Astrocyte of the hippocampus (primary cell): ENCODE results near the gene SMU1.
"Not testable (repeated sequence)": the region's sequence is repeated elsewhere in the genome, so short reads cannot be mapped to it uniquely, and the experiment has no call there.

Source experiments
- DNase-seq: peaks from one replicate; pipeline ENCODE4 v3.0.0; 2011; ENCODE audit warnings: low read depth, low spot score

Gene SMU1

DNA sequence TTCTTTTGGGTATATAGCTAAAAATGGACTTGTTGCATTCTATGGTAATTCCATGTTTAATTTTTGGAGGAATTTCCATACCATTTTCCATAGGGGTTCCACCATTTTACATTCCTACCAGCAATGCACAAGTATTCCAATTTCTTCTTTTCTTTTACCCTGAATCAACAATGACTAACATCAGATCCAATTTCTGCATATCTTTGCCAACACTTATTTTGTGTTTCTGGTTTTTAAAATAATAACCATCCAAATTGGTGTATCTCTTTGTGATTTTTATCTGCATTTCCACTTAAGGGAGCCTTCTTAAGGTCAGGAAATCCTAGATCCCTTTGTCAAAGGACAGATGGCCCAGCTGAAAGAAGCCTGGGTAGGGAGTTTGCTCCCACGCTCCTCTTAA lies 29.5 kb upstream of the SMU1 start:
- DNase-seq: no peak

DNA sequence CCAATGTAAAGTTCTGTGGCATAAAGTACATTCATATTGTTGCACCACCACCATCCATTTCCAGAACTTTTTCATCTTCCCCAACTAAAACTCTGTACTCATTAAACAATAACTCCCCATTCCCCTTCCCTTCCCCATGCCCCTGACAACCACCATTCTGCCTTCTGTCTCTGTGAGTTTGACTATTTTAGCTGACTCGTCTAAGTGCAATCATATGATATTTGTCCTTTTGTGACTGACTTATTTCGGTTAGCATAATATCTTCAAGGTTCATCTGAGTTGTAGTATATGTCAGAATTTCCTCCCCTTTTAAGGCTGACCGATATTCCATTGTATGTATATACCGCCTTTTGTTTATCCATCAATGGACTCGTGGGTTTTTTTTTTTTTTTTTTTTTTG lies 29.0 kb upstream of the SMU1 start:
- DNase-seq: no peak

DNA sequence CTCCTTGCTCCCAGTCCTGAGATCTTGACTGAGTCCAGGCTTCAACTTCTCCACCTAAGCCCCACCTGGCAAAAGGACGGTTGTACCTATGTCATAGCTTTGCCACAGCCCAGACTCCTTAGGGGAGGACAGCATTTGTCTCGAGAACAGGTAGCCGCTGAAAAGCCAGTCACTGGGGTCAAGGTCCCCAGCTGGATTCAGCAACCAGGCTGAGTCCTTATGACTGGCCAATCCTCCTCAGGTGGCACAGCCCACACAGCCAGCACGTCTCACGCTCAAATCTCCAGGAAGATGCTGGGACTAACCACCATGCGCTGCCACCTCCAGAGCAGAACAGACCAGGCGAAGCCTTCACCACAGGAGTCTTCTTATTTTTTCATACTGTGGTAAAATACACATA lies 27.9 kb upstream of the SMU1 start:
- no peak for DNase-seq

DNA sequence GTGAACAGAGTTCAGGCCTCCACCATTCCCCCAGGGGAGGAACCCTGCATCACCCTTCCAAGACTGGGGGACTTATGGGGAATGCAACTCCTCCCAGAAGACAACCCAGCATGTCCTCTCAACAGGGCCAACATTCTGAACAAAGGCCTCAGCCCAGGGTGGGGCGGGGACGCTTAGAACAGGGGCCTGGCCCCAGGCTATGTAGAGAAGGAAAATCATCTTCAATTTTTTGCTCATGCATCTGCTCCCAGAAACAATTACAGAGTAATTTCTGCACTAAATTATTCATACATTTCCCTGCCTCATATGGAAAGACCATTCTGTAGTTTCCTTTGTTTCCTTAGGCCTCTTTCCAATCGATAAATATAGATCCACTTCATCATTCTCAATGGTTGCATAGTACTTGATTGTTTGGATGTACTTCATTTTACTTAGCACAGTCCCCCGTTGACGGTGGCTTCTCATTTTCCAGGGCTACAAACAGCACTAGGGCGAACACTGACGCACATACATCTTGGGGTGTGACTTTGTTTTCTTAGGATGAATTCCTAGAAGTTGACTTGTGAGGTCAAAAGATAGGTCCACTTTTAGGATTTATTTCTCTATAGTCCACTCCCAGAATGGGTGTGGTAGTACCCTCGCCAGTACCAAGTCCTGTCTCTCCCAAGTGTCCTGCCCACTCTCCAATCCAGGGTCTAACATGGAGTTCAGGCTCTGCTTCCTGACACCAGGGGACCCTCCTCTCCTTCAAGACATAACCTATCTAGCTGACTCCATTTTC lies 27.2 kb upstream of the SMU1 start:
- no peak for DNase-seq

DNA sequence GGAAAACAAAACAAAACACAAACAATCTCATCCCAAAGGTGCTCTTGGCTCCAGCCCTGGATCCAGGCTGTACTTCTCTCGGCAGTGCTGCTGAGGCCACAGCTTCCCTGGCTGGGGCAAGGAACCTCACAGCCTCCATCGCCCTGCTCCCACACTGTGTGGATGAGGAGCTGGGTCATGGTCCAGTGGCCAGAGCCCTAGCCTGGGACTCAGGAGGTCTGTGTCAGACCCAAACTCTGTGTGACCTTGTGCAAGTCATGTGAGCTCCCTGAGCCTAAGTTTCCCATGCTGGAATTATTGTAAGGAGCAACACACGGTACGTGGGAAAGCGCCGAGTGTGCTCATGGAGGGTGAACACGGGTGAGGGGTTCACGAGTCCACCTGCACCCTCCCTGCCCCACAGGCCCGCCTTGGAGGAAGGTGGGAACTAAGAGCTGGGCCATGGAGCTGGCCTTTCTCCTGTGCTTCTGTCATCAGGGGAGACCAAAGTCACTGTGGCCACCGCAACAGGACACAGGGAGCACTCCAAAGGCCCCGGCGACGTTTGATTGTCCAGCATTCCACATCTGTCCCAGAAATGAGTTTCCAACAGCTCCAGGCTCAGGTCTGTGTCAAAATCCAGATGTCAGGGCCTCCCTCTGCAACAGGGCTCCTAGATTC lies 26.2 kb upstream of the SMU1 start:
- DNase-seq: no peak

DNA sequence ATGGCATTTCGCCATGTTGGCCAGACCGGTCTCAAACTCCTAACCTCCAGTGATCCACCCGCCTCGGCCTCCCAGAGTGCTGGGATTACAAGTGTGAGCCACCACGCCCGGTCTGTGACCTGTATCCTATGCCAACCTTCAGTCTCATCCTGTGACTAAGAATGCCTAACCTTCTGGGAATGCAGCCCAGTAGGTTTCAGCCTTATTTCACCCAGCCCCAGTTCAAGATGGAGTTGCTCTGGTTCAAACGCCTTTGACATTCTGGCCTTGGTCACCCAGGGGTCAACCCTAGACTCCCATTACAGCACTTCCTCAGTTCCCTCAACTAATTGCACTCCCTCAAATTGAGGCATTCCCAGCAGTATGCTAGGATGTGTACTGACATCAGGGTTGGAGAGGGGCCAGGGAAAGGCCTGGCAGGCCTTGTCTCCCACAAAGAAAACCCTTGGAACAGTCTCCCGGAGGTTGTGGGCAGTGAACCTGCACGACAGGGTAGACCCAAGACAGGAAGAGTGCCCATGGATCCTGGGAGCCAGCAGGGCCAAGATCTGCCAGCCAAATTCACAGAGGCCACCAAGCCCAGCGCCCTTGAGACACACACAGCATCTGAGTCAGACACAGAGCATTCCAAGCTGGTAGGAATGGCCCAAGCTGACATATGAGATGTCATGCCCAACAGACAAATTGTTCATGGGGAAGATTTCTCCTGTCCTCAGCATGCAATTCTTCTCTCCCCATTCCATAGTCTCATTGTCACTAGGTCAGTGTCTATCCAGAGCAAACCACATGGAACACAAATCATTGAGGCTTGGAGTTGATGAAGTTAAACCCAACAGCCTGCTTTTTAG lies 24.9 kb upstream of the SMU1 start:
- peak; percentile 89 for DNase-seq

DNA sequence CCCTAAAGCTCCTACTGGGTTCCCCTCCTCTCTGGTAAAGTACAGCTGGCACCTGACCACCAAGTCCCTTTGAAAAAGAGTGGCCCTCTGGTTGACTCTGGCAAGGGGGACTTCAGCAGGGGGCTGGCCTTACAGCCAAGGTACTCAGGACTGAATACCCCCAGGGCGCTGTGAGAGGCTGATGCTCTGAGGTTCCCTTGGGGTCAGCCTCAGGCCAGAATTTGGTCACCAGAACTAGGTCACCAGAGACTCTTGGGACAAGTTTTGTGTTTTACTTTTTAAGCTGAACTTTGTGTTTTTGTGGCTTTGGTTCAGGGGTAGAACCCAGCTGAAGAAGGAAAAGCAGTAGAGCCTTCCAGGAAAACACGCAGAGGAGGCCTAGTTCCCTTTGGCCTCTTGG lies 23.3 kb upstream of the SMU1 start:
- no peak for DNase-seq

DNA sequence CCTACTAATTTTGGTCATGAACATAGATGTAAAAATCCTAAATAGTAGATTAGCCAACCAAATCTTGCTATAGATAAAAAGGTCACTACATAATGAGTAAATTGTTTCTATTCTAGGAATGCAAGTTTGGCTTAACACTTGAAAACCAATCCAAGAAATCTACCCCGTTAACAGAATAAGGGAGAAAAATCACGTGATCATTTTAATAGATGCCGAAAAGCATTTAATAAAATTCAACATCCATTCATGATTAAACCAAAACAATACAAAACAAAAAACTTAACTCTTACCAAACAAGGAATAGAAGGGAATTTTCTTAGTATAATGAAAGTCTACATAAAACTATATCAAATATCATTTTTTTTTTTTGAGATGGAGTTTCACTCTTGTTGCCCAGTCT lies 20.7 kb upstream of the SMU1 start:
- no peak for DNase-seq

DNA sequence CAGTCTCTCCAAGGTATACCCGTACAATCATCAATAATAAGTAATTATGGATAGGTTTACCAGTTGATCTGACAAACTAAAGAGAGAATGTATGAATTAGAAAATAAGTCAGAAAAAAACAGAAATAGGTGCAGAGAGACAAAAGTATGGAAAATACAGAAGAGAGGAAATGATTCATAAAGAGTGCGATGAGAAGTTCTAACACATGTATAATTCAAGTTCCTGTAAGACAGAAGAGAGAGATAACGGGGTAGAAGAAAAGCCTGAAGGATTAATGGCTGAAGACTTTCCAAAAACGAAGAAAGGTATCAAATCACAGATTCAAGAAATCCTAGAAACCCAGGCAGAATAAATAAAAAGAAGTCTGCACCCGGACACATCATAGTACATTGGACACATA lies 16.2 kb upstream of the SMU1 start:
- no peak for DNase-seq

DNA sequence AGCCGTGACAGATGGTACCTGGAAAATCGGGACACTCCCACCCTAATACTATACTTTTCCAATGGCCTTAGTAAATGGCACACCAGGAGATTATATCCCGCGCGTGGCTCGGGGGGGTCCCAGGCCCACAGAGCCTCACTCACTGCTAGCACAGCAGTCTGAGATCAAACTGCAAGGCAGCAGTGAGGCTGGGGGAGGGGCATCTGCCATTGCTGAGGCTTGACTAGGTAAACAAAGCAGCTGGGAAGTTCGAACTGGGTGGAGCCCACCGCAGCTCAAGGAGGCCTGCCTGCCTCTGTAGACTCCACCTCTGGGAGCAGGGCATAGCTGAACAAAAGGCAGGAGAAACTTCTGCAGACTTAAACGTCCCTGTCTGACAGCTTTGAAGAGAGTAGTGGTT lies 9.2 kb upstream of the SMU1 start:
- not testable (repeated sequence) for DNase-seq

DNA sequence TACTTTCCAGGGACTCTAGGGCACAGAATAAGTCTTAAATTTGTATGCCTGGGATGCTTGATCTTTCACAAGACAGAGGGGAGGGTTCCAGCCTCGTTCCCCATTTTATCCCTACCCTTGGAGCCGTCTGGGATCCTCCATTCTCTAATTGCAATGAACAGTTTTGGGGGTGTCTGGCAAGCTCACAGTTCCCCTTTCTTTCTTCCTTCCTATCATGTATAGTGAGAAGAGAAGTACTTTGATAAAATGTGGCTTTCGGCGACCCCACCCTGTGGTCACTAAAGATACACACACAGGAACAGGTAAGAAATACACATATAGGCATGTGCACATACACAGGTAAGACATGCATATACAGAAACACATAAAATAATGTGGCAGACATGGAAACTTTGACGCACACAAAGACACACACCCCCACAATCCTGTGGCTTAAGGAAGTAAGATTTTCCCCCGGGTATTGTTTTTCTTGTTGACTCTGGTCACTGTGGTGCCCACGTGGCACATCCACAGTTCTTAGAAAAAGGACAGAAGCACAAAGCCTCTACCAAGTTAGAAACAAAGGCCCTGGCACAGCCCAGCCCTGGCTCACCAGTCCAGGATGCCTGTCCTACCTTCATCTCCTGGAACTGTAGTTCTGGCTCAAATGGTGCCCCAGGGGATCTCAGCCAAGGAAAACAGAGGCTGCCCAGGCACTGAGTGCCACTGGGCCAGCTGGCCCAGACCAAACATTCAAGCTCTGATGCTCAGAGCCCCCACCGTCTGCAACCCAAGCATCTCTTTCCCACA lies 6.3 kb upstream of the SMU1 start:
- DNase-seq: peak; percentile 62

DNA sequence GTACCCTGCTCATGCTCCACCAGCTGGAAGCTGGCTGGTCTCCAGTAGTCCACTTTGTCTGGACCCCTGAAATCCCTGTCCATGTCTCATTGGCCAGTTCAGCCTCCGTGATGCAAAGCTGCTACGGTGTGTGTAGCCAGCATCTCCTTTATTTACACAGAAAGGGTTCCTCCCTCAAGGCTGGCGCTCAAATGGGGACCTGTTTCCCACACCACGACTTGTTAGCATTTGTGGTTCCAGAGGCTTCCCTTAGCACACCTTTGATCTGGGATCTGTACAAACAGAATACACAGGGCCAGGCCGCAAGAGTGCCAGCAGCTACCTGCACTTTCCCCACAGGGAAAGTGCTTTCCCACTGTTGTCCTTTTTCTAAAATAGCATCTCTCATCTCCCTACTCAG lies 5.7 kb upstream of the SMU1 start:
- DNase-seq: no peak

DNA sequence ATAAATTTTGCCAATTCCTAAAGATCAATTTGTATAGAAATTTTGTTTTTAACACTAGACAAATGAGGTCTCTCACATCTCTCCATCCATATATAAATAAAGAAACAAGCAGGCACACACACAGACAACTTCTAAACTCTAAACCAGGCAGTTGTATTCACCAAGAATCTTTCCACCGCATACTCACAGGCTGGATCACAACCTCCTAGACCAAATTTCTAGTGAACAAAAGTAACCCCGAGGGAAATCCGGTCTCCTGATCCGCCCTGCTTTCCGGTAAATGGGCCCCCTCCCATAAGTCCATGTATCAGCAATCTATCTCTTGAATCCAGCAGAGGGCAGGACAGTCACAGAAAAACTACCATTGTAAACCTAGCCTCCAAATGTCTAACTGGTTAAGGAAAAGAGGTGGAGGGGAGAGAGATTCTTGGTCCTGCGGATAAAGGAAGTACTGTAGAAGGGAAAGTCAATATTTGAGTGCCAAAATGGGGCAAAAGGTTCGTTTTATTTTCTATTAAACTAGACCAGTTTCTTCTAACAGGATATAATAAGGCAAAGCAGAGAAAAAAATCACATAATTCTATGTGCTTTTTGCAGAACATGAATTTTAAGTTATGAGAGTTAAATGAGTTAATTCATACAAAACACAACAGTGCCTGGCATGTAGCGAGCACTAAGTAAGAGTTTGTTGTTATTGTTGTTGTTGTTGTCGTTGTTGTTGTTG lies 4.8 kb upstream of the SMU1 start:
- DNase-seq: peak; percentile 93

DNA sequence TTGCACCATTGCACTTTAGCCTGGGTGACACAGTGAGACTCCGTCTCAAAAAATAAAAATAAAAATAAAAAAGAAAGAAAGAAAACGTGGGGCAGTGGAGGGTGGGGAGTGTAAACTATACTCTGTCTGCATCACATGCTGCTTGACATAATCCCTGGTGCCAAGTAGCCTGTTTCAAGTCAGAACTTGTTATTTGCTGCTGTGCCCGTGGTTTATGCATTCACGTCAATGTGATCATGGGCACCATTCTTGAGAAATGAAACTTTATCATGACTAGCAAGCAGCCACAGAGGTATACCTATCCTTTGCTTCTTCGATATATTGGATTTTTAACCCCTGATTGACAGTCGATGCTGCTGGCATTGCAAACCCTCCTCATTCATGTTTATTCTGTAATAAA lies 4.1 kb upstream of the SMU1 start:
- no peak for DNase-seq

DNA sequence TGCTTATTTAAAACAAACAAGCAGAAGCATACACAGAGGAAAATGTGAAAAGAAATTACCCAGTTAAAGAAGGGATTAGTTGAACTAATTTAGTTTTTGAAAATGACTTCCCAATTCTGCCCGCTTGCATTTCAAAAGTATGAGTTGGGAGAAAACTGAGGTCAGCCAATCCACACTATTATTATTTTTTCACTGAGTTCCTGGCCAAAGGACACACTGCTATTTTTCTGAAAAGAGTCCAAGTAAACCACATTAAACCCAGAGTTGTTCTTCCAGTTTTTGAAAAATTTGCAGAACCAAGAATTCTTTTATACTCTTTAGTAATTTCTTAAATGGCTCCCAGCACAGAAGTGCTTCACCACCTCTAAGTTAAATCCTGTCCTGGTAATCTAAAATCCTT lies 7.5 kb downstream of the SMU1 start:
- DNase-seq: peak; percentile 56

DNA sequence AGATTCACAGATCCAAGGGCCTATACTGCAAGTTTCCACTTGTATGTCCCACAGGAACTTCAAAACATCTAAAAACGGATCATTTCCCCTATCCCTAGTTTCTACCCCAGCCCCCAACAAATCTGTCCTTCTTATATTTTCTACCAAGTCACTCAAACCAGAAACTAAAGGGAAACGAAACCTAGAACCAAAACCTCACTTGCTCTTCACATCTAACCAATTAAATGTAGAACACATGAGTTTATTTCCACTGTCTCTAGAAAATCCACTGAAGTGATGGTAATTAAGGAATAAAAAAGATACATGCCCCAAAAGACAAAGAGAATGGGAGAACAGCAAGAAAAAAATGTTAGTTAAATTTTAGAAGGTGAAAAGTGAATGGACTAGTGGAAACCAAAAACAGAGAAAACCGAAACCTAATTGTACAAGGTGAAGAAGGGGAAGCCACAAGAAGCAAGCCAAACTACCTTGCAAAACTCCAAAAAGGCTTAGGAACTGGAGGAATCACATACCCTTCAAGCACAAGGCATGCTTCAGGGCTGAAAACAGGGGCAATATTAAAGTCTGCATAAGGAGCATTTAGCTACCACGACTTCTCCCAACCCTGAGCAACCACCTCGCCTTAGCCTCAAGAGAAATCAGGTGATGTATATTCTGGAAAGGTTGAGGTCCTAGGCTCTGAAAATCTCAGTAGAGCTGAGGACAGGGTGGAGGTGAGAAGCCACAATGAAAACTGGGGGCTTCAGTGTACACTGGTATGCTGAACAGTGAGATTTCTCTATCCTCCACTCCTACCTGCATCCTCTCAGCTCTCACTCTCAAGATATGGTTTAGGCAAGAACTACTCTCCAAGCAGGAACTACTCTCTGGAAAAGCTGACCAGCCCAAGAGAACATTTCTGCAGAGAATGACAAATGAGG lies 11.1 kb downstream of the SMU1 start:
- DNase-seq: no peak

DNA sequence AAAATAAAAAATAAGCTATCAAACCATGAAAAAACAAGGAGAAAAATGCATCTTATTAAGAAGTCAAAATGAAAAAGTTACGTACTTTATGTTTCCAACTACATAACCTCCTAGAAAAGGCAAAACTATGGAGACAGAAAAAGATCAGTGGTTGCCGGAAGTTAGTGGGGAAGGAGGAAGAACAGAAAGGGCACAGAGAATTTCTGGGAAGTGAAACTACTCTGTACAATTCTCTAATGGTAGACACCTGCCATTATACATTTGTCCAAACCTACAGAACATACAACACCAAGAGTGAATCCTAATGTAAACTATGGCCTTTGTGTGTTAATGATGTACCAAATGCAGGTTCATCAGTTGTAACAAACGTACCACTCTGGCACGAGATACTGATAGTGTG lies 25.3 kb downstream of the SMU1 start:
- no peak for DNase-seq

DNA sequence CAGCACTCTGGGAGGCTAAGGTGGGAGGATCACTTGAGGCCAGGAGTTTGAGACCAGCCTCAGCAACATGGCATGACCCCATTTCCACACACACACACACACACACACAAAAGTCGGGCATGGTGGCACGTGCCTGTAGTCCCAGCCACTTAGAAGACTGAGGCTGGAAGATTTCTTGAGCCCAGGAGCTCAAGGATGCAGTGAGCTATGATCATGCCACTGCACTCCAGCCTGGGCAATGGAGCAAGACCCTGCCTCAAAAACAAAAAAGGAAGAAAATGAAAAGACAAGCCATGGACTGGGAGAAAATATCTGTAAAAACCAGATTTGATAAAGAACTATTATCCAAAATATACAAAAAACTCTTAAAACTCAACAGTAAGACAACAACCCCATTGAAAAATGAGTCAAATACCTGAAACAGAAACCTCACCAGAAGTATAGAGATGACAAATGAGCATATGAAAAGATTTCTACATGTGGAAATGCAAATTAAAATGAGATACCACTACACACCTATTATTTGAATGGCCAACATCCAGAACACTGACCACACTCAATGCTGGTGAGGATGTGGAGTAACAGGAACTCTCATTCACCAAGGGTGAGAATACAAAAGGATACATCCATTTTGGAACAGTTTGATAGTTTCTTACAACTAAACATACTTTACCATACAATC lies 26.7 kb downstream of the SMU1 start:
- DNase-seq: no peak

DNA sequence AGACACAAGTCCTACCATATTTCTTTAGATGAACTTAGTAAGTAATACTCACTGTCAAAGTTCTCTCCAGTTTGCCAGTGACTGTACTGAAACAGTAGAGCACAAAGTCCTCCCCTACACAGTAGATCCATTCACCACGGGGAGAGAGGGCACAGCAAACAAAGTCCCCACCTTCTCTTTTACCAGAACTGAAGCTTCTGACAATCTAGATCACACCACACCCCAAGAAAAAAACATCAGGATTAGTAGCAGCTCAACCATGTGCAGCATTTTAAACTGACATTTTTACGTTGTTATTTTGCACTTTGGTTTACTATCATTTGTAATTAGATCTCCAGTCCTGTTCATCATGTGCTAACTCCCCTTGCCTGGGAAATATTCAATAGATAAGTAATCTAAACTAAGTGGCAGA lies 28.4 kb downstream of the SMU1 start:
- DNase-seq: no peak
